HG03039 (cell line): Measurements from ENCODE around the gene MARS1.

Experiments used
- ATAC-seq: cut with Tn5 transposase; IDR thresholded peaks from one replicate; pipeline ENCODE4 v1.9.1; 2021; ENCODE audit warnings: mild to moderate bottlenecking, moderate library complexity; ENCODE audit not compliant: unreplicated experiment

MARS1 gene

DNA sequence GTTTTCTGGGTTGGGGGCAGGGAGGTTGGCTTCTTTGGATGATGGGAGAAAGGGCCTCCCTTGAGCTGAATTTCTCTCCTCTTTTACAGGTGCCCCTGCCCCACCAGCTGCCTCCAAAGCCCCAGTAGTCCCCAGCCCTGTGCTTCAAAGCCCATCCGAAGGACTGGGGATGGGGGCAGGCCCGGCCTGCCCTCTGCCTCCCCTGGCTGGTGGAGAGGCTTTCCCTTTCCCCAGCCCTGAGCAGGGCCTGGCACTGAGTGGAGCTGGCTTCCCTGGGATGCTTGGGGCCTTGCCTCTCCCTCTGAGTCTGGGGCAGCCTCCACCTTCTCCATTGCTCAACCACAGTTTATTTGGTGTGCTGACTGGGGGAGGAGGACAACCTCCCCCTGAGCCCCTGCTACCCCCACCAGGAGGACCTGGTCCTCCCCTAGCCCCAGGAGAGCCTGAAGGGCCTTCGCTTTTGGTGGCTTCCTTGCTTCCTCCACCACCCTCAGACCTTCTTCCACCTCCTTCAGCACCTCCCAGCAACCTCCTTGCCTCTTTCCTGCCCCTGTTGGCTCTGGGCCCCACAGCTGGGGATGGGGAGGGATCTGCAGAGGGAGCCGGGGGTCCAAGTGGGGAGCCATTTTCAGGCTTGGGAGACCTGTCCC is 38.7 kb downstream of the MARS1 start:
- ATAC-seq = no peak

DNA sequence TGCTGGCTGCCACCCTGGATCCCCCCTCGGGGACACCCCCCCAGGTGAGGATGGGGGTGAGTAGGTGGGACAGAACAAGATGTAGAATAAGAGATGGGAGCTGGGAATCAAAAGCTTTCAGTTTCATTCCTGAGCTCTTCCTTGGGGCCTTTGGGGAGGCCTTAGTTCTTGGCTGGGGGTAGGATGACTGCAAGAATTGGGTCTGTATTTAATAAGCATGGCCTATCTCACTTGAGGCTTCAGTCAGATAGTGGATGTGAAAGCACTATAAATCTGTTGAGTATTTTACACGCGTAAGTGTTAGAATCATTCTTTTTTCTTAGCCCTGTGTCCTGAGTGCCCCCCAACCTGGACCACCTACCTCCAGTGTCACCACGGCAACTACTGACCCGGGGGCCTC is 39.3 kb downstream of the MARS1 start:
- ATAC-seq = no peak

DNA sequence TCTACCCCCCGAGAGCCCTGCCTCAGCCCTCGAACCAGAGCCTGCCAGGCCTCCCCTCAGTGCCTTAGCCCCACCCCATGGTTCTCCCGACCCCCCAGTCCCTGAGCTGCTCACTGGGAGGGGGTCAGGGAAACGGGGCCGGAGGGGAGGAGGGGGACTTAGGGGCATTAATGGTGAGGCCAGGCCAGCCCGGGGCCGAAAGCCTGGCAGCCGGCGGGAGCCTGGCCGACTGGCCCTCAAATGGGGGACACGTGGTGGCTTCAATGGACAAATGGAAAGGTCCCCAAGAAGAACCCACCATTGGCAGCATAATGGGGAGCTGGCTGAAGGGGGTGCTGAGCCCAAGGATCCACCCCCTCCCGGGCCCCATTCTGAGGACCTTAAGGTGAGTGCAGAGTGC is 40.3 kb downstream of the MARS1 start:
- ATAC-seq = no peak

DNA sequence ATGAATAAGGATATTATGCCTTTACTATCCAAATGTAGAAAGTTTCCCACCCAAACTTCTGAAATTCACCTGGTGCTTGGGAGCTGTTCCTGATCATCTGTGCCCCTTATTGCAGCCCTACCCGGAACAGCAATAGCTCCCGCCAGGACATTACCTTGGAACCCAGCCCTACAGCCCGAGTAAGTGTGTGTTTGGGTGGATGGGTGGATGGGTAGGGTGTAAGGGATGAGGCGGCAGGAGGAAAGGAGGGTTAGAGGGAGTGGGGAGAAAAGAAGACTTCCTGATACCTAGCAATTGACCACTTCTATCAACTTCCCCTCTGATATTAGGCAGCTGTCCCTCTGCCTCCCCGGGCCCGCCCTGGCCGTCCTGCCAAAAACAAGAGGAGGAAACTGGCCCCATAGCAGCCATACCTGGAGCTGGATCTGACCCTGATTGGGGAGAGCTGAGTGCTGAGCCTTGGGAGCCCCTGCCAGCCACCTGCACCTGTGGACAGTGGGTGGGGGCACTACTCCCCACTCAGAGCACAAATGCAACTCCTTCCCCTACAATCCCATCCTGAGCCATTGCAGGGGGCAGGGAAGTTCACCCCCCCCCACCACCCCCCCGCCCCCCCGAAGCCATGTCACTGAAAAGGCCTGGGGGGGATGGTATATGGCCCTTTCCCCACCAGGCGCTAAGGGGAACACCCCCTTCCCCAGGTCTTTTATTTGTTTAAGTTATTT is 41.1 kb downstream of the MARS1 start:
- no peak for ATAC-seq

DNA sequence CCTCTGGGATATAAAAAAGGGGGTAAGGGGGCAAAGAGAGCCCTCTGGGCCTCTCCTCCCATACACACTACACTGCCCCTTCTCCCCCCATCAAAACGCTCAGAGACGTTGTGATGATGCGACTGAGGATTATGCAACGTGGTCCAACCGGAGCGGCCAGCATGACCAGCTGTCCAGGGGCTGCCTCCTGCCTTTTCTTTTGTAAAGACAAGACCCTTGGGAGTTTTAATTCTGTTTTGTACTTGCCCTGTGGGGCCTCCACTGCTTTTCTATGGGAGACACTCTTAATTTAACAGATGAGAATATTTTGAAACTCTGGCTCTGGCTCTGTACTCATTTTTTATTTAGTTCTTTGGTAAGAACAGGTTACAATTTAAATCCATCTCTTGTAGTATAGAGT is 42.0 kb downstream of the MARS1 start:
- no peak for ATAC-seq

DNA sequence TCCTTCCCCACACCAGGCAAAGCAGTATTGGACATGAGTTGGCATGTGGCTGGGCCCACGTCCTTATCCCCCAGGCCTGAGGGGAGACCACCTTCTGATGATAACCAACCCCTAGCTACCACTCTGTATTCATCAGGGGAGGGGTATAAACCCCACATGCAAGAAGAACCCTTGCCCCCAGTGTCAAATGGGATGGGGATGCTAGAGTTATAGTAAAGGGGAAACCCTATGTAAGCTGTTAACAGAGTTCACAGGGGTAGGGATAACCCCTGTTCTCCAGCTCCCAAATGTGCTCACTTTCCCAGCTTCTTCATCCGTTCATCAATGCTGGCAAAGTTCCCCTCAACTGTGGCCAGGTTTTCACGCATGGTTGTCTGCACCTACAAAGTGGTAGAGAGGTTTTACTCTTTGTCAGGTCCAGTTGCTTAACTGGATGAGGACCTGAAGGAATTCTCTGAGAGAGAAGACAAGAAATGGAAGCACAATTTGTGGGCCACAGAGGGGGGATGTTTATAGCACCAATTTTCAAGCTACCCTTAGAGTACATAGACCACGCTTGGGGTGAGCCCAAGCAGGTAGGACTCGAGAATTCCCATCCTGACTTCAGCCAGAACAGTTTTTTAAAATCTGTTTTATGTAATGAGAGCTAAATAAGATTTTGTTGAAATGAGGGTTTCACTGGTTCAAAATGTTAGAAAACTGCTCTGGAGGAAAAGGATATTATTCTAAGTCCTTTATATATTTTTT is 42.7 kb downstream of the MARS1 start:
- ATAC-seq = no peak

DNA sequence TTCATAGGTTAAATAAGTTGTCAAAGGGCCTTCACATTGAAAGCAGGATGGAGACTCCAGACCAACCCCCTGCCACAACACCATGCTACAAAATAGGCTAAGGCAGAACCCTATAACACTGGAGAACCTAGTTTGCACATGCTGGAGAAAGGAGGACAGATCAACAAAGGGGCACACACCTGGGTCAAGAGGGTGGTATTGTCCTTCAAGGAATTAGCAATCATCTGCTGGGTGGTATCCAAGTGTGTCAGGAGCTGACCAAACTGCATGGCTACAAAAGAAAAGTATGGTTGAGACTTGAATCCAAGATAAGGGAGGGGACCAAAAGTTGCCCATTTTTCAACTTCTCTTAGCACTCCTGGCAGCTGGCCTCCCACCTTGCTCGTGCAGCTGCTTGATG is 44.0 kb downstream of the MARS1 start:
- ATAC-seq = no peak

DNA sequence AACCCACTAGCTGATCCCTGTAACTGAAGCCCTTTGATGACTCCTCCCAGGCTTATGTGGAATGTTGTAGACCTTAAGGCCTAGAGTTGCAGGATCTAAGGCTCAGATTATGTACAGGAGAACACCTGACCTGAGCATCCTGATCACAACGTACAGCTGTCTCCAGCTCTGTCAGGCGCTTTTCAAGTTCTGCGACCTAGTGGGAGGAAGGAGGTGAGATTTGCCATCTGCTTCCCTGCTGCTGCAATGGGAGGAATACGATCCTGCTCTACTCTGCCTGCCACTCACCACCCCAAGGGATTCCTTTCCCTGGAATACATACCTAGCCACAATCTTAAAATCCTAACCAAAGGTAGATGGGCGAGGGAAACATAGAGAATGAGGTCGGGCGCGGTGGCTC is 45.2 kb downstream of the MARS1 start:
- ATAC-seq = no peak

DNA sequence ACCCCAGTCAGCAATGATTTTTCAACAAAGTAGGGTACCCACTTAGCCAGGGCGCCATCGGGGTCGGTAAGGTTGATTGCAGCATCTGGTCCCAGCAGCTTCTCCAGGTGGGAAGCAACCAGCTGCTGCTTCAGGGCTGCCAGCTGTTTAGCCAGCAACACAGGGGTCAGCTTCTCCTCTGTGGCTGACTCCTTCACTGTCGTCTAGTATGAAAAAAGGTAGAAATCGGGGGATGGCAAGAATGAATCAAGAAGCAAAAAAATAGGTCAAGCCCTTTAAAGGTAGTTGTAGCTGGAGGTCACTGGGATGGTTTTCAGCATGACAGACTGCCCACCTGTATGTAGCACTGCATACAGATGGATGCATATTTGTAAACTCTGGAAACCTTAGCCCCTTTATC is 46.4 kb downstream of the MARS1 start:
- ATAC-seq = no peak

DNA sequence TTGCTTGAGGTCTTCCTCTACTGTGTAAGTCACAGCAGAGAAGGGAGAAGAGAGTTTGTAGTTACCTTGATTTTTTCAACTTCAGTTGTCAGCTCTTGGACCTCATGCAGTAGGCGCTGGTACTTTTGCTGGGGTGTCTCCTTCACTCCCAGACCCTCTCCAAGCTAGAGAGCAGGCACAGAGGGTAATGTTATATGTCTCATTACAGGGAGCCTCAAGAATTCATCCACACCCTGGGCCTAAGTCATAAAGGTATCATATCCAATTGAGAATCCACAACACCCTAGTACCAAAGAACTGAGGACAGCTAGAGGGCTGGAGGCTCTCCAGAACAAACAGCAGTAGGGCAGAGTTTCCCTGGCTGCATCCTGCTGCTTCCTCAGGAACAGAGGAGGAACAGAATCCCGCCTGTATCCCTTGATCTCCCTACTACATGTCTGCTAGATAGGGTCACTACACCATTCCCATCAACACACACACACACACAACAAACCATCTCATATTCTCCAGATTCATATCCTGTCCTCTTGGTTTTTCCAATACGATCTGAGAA is 47.2 kb downstream of the MARS1 start:
- ATAC-seq = no peak

DNA sequence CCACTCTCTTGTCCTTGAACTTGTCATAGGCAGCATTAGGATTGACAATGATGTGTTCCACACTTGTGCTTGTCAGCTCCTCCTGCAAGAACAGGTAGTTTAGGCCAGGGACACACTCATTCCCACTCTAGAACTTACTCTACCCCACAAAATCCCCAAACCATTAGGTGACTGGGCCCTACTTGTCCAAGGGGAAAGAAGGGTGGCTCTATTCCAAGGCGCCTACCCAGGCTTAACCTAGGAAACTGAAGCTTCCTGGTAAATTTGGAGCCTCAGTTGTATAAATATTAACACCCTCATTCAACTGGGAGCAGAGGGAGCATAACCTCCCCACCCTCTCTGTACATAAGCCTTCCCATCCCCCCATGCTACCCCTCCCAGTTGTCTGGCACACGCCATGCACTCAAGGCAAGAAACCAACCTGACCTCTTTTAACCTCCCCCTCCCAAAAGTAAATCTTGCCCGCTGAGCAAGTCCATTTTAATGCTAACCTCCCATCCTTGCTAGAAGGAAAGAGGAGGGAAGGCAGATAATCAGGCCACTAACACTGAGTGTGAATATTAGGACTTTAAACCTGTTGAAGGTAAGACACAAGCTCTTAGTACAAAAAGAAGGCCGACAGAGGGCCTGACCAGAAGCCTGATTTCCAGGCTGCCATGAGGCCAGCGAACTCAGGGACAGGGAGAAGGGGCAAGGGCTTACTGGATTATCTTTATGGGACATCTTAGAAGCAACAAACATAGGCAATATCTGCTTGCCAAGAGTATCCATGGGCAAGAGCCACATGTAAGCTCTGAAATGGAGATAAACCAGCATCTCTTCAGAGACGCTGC is 48.1 kb downstream of the MARS1 start:
- no peak for ATAC-seq

DNA sequence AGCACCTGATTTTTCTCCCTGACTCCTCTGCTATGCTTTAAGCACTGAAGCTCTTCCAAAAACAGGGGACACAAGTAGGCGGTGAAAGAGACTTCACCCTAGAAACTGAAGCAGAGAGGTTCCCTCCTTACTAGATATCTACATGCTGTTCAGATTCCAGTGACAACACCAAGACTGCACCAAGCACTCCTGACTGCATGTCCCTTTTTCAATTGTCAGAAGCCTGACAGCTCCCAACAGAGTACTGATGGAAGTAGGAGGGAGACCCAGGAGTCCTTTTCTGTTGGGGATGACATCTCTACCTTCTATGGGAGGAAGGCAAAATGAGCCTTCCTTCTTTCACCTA is 48.7 kb downstream of the MARS1 start:
- ATAC-seq = no peak

DNA sequence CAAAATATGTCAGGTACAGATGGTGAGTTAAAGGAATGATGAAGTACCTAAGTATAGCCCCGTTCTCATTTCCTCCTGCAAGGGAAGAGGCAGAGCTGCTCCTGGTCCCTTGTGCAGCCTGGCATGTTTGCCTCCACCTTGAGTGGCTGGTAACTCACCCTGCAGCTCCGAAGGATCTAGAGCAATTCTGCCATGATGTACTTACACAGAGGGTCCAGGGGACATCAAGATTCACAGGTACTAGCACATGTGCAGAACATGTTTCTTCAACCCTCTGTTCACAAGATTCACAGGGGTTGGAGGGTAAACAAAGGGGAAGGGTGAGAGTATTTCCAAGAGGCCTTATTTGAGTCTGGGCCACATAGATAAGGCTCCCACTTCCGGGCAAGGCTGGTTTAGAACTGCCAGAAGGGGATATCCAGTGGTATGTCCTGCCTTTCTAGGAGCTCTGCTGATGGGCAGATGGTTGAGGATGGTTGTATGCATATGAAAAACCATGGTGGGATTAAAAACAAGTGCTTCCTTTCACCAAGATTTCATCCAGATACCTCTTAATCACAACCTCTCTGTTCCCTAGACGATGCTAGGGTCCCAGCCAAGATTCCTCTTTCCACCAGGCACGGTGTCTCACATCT is 51.4 kb downstream of the MARS1 start:
- ATAC-seq = no peak

DNA sequence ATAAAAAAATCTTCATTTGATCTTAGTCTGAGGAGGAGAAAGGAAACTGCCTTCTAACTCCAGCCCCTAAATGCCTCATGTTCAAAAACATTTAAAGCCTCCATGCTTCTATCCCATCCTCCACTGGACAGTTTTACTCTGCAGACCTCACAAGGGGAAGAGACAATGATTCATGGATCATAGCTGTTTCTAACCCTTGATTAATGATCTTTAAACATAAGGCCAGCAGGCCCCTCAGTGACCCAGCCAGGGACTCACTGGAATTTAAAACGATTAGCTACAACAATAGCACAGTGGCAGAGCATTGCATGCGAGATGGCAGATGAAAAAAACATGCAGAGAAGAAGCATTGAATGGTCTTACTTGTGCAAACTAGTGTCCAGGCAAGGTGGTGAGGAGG is 53.1 kb downstream of the MARS1 start:
- no peak for ATAC-seq

DNA sequence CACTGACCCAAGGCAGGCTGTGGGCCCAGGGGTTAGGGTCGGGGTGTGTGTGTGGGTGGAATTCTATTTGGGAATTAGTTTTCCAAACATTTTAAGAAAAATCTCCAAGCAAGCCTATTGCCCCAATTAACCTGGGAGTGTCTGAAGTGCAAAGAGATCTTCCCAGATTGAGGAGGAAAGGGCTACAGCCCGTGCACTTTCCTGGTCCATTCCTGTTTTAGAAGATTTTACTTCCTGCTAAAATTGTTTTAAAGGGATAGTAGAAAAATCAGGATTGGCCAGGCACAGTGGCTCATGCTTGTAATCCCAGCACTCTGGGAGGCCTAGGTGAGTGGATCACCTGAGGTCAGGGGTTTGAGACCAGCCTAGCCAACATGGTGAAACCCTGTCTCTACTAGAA is 53.8 kb downstream of the MARS1 start:
- ATAC-seq = no peak

DNA sequence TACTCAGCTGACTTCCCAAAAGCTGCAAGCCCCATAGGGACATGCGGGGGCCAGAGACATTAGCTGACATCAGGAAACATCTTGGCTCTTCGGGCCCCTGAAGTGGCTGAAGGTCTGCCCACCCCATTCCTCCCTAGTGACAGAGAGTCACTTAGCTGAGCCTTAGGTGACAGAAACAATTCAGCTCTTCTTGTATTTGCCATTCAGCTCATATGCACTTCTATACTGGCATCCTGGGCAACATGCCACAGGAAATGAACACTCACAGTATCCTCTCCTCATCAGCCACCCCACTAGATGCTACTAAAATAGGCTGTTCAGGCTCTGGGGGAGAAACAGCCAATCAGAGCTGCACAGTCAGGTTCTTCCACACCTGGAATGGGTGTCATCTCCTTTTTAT is 55.7 kb downstream of the MARS1 start:
- no peak for ATAC-seq

DNA sequence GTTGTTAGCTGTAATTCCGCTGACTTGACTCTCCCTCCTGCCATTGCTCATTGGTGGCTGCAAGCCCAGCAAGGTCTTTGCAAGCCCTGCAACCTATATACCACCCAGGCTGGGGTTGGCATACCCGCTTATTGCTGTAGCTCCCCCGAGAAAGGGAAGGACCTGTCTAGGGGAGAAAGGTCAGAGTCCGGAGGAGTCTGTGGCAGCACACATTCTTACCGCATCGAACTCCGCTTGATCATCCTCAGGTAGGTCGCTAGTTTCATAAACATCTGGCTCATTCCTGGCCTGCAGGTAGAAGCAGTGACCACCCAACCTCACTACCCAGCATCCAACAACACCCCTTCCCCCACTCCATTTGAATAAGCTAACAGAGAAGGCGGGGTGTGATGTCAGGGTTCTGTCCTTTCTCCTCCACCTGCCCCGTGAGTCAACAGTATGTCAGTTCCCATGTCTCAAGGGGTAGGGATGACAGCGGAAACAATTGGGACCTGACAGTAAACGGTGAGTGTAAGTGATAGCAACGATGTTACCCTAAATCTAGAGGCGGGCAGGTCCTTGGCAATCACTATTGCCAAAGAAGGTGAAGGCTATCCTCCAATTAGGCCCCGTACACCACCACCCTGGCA is 58.1 kb downstream of the MARS1 start:
- ATAC-seq = no peak

DNA sequence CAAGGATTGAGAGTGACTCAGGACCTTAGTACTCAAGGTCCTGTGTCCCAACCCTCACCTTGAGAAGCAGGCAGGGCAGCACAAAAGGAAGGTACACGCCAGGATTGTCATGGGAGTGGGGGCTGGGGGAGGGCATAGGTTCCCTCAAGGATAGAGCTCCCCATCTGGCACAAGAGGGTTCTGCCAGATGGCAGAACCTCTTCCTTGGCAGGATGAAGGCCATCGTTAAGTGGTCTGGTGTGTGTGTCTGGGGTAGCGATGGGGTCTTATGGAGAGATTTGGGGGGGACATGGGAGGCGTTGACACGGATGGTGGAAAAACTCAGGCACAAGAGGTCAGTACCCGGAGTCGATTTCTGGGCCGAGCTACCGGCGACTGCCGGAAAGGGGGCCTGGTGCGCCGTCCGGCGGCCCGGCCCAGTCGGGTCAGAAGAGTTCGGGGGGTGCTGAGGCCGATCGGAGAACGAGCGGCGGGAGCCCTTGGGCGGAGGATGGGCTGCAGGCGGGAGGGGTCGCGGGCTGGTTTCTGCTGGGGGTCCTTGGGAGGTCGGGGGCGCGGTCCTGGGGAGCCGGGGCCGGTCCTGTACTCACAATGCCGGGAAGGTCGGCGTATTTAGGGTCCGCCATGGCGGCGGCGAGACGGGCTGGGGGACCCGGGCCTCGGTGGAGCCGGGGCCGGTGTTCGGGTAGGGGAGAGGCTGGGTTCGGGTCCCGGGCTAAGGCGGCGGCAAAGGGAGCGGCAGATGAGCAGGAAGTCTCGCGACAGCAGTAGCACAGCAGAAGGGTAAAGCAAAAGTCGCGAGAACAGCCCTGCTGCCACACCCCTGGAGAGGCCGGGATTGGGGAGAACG is 58.8 kb downstream of the MARS1 start, which contains the start of gene DCTN2:
Gene DCTN2 (minus strand): TSS at position 755 of the 850 bp plus-strand sequence. CDS start 129 bp downstream, at position 626.
- ATAC-seq = peak; percentile 97
